HG03095 (cell line): ENCODE results near the gene KCNAB2.

Source experiments
- ATAC-seq: cut with Tn5 transposase; IDR thresholded peaks from one replicate; pipeline ENCODE4 v1.9.1; 2021; ENCODE audit warnings: moderate library complexity; ENCODE audit not compliant: unreplicated experiment

The KCNAB2 gene

GRCh38 chr1:6045561-6045960, at the start of gene KCNAB2:
Gene KCNAB2, plus strand, starts transcription at chr1:6045888. Its CDS starts 5,649 bp downstream, at chr1:6051537.
- no peak for ATAC-seq

DNA sequence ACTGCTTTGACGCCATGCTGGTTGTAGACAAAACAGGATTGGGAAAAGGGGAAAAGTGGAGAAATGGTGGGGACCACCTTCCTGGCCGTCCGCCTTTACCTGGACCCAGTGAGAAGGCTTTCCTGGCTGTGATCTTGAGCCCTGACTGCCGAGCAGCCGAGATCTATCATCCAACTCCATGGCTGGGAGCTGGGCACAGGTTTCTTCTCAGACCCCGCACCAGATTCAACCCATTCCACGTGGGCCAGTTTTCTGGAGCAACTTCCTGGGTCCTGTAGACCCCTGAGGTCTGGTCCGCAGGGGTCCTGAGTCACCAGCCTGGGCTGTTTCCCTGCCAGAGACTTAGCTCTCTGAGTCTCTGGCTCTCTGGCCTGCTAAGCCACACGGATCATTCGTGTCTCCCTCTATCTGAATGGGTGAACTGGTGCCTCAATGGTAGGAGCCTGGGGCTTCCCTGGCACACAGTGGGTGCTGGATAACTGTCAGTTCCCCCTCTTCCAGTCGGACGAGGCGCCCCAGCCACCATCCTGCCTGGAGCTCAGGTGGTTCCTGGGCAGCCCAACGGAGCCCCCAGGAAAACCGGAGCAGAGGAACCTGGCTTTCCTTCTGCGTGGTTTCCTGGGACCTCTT, 48.9 kb upstream of the KCNAB2 start:
- ATAC-seq = no peak

DNA sequence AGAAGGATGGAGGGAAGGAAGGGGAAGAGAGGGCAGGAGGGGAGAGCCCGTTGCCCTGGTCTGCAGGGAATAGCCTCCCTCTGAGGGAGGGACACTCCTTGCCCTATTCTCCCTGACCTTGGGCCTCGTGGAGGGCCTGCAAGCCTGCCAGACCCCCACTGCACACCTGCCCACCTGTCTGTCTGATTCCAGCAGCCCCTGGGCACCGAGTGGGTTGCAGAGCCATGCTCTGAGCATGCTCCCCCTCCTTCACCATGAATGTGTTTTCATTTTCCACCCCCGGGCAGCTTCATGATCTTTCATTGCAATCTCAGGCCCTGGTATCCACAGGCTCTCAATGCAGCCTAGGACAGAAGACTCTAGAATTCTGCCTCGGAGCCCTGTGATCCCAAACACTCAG, 48.4 kb upstream of the KCNAB2 start:
- ATAC-seq = no peak

GRCh38 chr1:5998051-5998905, 47.4 kb upstream of the KCNAB2 start:
- ATAC-seq = no peak

DNA sequence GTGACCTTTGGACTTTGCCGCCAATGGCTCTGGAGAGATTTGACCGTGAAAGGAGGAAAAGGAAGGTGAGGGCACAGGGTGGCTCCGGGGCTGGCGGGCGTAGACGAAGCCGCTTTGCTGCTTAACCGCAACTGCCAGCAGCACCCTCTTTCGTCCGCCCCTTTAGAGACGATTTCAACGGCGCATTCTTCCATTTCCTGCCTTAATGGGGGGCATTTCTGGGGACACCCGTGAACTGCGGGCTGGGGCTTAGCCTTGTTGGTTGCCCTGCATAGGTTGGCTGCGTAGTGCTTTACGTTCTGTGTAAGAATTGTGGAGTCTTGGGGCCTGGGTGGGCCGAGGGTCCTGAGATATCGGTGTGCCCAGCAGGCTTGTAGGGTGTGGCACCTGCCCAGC, 46.8 kb upstream of the KCNAB2 start:
- ATAC-seq = no peak

DNA sequence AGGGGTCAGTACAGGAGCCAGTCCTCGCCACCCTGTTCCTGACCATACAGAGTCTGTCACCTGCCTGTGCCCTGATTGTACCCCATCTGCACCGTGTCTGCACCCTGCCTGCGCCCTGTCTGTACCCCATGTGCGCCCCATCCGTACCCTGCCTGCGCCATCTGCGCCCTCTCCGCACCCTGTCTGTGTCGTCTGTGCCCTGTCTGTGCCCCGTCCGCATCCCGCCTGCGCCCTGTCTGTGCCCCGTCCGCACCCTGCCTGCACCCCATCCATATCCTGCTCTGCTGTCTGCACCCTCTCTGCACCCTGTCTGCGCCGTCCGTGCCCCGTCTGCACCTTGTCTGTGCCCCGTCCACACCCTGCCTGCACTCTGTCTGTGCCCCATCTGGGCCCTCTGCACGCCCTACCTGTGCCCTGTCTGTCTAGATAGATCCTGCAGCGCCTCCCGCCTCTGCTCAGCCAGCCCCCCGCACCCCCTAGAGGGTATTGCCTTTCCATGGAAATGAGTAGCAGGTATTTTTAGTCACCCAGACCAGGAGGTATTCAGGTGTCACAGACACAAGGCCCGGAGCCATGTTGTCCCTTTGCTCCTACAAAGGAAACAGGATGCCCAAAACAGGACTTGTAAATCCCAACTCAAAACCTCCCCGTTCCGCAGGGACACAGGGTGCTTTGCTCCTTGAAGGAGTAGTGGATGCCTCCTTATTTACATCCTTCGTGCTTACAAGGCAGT, 45.8 kb upstream of the KCNAB2 start:
- no peak for ATAC-seq

- no peak for ATAC-seq
Observed at GRCh38 chr1:6000444-6001288, 45.0 kb upstream of the KCNAB2 start.

- no peak for ATAC-seq
Observed at GRCh38 chr1:6001992-6002576, 43.6 kb upstream of the KCNAB2 start.

DNA sequence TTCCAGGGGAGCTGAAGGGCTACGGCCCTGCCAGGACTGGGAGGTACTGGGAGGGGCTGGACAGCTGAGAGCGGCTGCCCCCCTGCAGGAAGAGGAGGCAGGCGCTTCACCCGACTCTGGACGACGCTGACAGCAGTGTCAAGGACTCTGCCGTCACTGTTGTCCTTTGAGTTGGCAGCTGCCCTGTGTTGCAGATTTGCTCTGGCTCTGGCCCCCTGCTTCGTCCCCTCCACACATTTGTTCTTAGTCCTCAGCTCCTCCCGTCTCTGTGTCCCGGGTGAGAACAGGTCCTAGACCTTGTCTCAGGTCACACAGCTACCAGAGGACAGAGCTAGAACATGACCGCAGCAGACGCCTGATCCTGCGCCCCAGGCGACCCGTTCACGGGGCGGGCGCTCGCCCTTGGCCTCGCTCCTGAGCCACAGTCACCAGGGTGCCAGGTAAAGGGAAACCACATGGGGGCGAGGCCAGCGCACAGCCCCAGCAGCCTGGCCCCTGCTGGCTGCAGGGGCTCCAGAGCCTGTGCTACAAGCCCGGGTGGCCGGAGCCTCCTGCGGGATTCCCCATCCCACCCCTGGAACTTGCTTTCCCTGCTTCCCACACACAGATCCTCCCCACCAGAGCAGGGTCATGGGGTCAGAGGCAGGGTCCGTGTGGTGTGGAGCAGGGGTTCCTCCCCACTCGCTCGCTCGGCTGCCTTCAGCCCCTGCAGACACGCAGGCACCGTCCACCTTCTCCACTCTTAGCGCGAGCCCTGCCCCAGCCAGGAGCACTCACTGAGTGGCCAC, 42.8 kb upstream of the KCNAB2 start:
- no peak for ATAC-seq

- ATAC-seq = no peak
Observed at GRCh38 chr1:6003568-6004411, 41.9 kb upstream of the KCNAB2 start.

DNA sequence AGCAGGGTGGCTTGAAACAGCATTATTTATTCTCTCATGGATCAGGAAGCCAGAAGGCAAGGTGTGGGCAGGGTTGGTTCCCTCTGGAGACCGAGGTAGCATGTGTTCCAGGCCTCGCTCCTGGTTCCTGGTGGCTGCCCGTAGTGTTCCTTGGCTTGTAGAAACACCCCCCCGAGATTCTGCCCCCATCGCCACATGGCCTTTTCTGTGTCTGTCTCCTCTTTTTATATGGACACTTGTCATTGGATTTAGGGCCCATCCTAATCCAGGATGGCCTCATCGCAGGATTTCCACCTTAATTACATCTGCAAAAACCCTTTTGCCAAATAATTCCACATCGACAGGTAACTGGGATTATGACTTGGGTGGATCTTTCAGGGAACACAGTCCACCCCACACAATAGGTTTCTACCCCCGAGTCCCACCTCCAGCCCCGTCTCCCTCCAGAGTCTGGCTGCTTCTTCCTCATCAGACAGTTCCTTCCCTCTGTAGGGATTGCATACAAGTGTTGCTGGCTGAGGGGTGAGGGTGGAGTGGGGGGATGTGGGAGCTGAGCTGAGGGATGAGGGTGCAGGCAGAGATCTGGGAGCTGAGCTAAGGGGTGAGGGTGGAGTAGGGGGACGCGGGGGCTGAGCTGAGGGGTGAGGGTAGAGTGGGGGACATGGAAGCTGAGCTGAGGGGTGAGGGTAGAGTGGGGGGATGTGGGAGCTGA, 41.1 kb upstream of the KCNAB2 start:
- no peak for ATAC-seq

- no peak for ATAC-seq
Observed at GRCh38 chr1:6005276-6005917, 40.3 kb upstream of the KCNAB2 start.

DNA sequence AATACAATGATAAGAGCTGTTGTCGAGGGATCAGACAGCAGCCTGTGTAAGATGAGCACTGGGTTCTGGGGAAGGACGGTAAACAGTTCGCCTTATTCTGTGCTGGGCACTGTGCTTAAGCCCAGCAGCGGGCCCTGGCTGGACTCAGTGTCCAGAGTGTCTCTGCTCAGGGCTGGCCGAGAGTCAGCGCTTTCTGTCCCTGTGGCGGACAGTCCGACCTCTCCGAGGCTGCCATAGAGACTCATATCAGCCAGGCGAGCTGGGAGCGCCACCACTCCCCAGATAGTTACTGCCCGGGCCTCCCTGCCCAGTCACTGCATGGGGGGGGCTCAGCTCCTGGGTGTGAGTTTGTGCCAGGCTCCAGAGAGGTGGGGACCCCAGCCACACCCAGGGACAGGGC, 38.8 kb upstream of the KCNAB2 start:
- ATAC-seq = no peak

- no peak for ATAC-seq
Observed at GRCh38 chr1:6007318-6008083, 38.2 kb upstream of the KCNAB2 start.

DNA sequence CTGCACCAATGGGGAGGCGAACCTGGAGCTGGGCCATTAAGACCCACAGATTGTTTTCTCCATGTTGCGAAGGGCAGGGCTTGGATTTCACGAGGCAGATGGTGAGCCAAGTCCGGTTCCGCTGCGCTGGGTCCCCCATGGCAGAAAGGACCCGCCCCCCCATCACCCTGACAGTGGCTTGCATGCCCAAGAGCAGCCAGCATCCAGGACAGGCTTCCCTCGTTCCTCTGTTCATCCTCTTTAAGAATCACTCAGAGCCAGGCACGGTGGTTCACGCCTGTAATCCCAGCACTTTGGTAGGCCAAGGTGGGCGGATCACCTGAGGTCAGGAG, 37.6 kb upstream of the KCNAB2 start:
- no peak for ATAC-seq

GRCh38 chr1:6008696-6009095, 37.0 kb upstream of the KCNAB2 start:
- no peak for ATAC-seq
